ENCODE data around the gene VSIG8. TPM values are rescaled to one million over a fixed set of nuclear protein-coding genes. Genes with fewer than 3 reads are reported as not detected.

Gene VSIG8
- total RNA-seq, 2 donors from 2014 or later = not detected

GRCh38 chr1:159856576-159856975 lies 5.9 kb downstream of the VSIG8 start:
- ATAC-seq (no peak), DNase-seq (no peak)
- Histone ChIP-seq H3K36me3 (replicated peaks in 1 of 2; ENCODE audit: insufficient read depth in 1 of 2, low read depth in 2 of 2) (no peaks in the 10 kb centered on the region), H3K9me3 (no peaks in the 10 kb centered on the region), H3K4me1 (peaks cover 18% of the 10 kb centered on the region), H3K4me3 (no peak overlapping the region), H3K27ac (no peak overlapping the region), H3K27me3 (no peaks in the 10 kb centered on the region)
- intact Hi-C loops (cut with DNase I) = no loop called here
- WGBS, 2 donors = 92 to 95% methylated on average over 1 of the region's 1 CpG
- TF ChIP-seq, protein P1, sequence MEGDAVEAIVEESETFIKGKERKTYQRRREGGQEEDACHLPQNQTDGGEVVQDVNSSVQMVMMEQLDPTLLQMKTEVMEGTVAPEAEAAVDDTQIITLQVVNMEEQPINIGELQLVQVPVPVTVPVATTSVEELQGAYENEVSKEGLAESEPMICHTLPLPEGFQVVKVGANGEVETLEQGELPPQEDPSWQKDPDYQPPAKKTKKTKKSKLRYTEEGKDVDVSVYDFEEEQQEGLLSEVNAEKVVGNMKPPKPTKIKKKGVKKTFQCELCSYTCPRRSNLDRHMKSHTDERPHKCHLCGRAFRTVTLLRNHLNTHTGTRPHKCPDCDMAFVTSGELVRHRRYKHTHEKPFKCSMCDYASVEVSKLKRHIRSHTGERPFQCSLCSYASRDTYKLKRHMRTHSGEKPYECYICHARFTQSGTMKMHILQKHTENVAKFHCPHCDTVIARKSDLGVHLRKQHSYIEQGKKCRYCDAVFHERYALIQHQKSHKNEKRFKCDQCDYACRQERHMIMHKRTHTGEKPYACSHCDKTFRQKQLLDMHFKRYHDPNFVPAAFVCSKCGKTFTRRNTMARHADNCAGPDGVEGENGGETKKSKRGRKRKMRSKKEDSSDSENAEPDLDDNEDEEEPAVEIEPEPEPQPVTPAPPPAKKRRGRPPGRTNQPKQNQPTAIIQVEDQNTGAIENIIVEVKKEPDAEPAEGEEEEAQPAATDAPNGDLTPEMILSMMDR (IDR thresholded peaks at IDR 0.05) = no peak
- TF ChIP-seq POLR2A (IDR thresholded peaks at IDR 0.05) = no peak

DNA sequence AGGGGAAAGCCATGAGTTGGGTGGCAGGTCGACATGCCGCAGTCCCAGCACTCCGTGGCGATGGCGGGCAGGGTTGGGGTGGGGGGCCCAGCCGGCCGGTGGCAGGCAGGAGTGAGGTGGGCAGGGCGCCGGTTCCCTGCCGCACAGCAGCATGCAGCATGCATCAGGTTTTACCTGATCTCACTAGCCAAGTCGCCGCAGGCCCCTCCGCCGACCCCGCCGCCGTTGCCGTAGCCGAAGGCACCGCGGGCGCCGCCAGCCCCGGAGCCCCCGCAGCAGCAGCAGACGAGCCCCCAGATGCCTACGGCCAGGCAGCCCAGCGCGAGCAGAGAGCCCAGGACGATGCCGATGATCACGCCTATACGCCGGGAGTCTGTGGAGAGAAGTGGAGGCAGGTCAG lies 6.7 kb downstream of the VSIG8 start:
- Histone ChIP-seq H3K36me3 (replicated peaks in 1 of 2; ENCODE audit: insufficient read depth in 1 of 2, low read depth in 2 of 2) (no peaks in the 10 kb centered on the region), H3K9me3 (no peaks in the 10 kb centered on the region), H3K4me3 (no peak overlapping the region), H3K4me1 (peaks cover 18% of the 10 kb centered on the region), H3K27me3 (no peaks in the 10 kb centered on the region), H3K27ac (no peak overlapping the region)
- no peak for DNase-seq
- TF ChIP-seq POLR2A (IDR thresholded peaks at IDR 0.05) = no peak
- TF ChIP-seq, protein P1 (IDR thresholded peaks at IDR 0.05) = no peak
- whole genome bisulfite sequencing, 2 donors = 81 to 95% methylated on average over 20 to 34 of the region's 34 CpGs
- intact Hi-C loops (cut with DNase I) = no loop called here
- ATAC-seq = no peak

- ATAC-seq = peak; percentile 94
- peaks cover 18% of the 10 kb centered on the region for H3K4me1 ChIP-seq
- H3K27me3 ChIP-seq = no peaks in the 10 kb centered on the region
- DNase-seq = peak; percentile 86 to 91 (median 90)
- 0 to 1% methylated on average over 8 to 59 of the region's 59 CpGs for WGBS, 2 donors
- H3K4me3 ChIP-seq = peak overlapping the region; percentile 55 to 57
- H3K9me3 ChIP-seq = no peaks in the 10 kb centered on the region
- peak overlapping the region; percentile 92 to 94 (median 92) for H3K27ac ChIP-seq
- TF ChIP-seq, protein P1 (IDR thresholded peaks at IDR 0.05) = peak in 4 of 7 experiments; percentile 19 to 36 (median 30)
- TF ChIP-seq POLR2A (IDR thresholded peaks at IDR 0.05) = peak; percentile 86 to 92 (median 88)
- intact Hi-C loops (cut with DNase I) = no loop called here
- H3K36me3 ChIP-seq (replicated peaks in 1 of 2; ENCODE audit: insufficient read depth in 1 of 2, low read depth in 2 of 2) = no peaks in the 10 kb centered on the region
These were observed 7.7 kb downstream of the VSIG8 start for GRCh38 chr1:159854693-159855192.

DNA sequence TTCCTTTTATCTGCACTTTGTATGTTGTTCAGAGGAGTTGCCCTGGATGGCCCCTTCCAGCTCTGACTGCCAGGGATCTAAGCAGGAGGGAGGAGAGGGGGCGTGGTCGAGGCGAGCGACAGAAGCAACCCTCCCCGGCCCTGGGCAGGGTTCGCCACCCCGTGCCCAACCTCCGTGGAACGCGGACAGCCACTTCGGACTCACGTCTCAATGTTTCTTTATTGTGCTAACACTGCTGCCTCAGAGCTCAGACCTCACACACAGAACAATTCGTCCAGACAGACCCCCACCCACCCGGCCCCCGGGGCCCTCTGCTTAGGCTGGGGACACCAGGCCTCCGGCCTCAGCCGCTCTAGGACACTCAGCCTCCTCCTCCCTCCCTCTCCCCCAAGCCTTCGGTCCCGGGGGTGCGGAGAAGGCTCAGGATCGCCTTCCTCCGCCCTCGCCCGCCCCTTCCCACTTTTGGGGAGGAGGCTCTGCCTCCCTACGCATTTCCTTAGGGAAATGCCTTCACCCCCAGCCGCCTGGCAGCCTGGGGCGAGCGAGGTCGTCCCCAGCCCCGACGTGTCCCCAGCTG lies 8.3 kb downstream of the VSIG8 start:
- 2% methylated on average over 24 to 28 of the region's 31 CpGs for WGBS, 2 donors
- Histone ChIP-seq H3K27ac (peak overlapping the region; percentile 92 to 94 (median 92)), H3K4me1 (peaks cover 18% of the 10 kb centered on the region), H3K27me3 (no peaks in the 10 kb centered on the region), H3K36me3 (replicated peaks in 1 of 2; ENCODE audit: insufficient read depth in 1 of 2, low read depth in 2 of 2) (no peaks in the 10 kb centered on the region), H3K4me3 (peak overlapping the region; percentile 55 to 57), H3K9me3 (no peaks in the 10 kb centered on the region)
- TF ChIP-seq, protein P1 (IDR thresholded peaks at IDR 0.05) = no peak
- TF ChIP-seq POLR2A (IDR thresholded peaks at IDR 0.05) = no peak
- peak; percentile 79 to 88 (median 86) for DNase-seq
- intact Hi-C loops (cut with DNase I) = no loop called here
- ATAC-seq = peak; percentile 78
